GM10266 (cell line): Measurements from ENCODE around the gene CCNK.

Experiments used
- DNase-seq: peaks from one replicate; pipeline ENCODE4 v3.0.0; 2012; ENCODE audit errors: extremely low spot score
- TF ChIP-seq, protein P1 (sequence below): IDR thresholded peaks from 2 replicates; pipeline ENCODE4 v1.5.1; 2012; ENCODE audit warnings: mild to moderate bottlenecking, low read depth; ENCODE audit not compliant: control insufficient read depth, insufficient read depth; ENCODE audit errors: missing control alignments

CCNK gene

DNA sequence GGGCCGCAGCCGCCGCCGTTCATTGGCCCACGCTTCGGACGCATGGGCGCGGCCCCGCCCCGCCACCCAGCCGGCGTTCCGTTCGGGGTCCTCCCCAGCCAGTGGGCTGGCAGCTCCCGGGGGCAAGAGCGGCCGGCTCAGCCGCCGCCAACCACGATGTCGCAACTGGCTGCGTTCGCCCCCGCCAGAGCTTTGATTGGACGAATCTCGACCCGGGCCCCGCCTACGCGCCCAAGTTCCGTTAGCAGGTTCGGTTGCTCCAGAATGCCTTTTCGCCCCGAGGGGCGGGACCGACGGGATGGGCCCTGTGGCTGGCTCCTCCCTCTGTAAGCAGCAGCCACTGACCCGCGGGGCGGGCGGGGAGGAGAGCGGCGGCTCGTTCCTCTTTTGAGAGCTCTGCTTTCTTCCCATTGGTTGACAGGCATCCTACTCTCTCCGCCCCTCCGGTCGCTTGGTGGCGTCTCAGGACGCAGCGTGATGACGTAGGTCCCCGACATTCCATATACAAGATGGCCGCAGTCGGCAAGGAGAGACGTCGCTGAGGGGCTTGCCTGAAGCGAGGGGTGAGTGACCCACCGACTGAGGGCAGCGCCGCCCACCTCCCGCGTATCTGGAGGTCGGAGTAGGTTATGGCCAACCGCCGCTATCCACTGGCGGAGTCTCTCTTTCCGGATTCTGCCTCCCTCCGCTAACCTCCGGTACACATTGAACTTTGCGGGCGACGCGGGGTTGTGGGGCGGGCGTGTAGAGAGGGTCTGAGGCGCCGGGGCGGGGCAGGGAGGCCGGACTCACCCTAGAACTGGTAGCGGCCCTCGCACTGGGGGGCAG lies at the start of gene CCNK:
TSS of gene CCNK (plus strand) at position 493 of the 828 bp plus-strand sequence. CDS start 11,269 bp downstream, outside the sequence.
- TF ChIP-seq, protein P1, sequence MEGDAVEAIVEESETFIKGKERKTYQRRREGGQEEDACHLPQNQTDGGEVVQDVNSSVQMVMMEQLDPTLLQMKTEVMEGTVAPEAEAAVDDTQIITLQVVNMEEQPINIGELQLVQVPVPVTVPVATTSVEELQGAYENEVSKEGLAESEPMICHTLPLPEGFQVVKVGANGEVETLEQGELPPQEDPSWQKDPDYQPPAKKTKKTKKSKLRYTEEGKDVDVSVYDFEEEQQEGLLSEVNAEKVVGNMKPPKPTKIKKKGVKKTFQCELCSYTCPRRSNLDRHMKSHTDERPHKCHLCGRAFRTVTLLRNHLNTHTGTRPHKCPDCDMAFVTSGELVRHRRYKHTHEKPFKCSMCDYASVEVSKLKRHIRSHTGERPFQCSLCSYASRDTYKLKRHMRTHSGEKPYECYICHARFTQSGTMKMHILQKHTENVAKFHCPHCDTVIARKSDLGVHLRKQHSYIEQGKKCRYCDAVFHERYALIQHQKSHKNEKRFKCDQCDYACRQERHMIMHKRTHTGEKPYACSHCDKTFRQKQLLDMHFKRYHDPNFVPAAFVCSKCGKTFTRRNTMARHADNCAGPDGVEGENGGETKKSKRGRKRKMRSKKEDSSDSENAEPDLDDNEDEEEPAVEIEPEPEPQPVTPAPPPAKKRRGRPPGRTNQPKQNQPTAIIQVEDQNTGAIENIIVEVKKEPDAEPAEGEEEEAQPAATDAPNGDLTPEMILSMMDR, result no peak
- DNase-seq, result peak; percentile 98

GRCh38 chr14:99431986-99432385 lies 49.2 kb upstream of the CCNK start:
- TF ChIP-seq, protein P1, result no peak
- DNase-seq, result no peak

- DNase-seq, result no peak
- TF ChIP-seq, protein P1, result no peak
Measured at GRCh38 chr14:99432485-99432884, 48.7 kb upstream of the CCNK start.

DNA sequence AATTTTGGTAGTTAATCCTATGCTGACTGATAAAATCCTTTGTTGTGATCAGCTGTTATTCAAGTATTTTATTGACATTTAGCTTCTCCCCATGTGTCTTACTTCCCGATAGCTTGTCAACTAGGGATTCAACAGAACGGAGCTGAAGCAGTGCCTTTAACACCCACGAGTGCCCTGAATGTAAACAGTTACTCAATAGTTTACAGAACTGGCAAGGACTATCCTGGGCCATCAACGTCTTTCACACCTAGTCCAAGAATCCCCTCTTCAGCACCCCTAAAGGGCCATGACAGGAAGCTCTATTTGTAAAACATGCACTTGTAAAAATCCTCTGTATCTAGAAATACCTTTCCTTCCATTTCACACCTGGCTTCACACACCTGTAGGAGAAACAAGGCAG lies 45.9 kb upstream of the CCNK start:
- TF ChIP-seq, protein P1, result no peak
- no peak for DNase-seq

DNA sequence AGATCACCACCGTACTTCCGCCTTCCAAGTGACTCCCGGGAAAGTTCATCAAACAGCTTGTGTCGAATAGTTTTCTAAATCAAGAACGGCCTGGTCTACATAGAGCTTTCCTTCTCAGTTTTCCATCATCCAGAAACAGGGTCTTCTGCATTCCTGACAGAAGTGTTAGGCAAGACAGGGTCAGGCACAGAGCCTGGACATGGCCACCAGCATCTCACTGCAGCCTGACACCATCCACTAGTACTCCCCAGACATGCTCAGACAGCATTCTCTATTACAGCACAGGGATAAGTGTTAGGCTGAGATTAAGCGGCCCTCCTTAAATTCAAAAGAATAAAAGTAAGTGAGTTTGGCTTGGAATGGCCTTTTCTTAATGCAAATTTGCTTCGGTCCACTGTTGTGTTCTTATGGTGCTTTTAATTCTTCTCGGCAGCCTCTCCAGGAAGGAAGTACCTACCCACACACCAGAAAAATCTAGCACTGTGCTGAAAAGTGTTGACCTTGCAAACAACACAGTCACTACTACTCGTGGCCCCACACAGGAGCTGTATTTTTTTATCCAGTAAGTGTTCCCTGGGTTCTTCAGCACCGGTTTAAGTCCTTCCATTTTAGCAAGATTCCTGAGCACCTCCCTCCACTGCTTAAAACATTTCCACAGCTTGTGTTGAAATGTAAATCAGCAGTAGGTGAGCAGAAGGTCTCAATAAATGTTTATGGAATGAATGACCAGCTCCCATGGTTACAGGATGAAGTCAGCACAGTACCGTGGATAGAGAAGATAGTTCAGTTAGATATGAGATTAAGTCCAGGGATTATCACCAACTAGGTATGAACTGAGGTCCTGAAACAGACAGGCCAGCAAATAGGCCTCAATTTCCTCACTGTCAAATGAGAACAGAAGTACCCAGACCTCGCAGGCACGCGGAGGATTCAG lies 44.7 kb upstream of the CCNK start:
- TF ChIP-seq, protein P1, result no peak
- no peak for DNase-seq

- no peak for DNase-seq
- TF ChIP-seq, protein P1, result no peak
Measured at GRCh38 chr14:99437706-99438105, 43.5 kb upstream of the CCNK start.
